ENCODE measurements around the gene H6PD. TPM values are rescaled to one million over a fixed set of nuclear protein-coding genes. Genes with fewer than 3 reads are reported as not detected.

Gene H6PD
- total and polyA plus RNA-seq, 2 donors (not counting 3 experiments of a cell fraction or from before 2014, with no cell fraction given) = 24.5 to 29.0 TPM

GRCh38 chr1:9281071-9281827, 46.7 kb downstream of the H6PD start:
- no peak for TF ChIP-seq FOS (IDR thresholded peaks at IDR 0.05; ENCODE audit: borderline replicate concordance, insufficient read depth, low read length)
- no peak for TF ChIP-seq CTCF (IDR thresholded peaks at IDR 0.05; ENCODE audit: extremely low read depth in 1 of 2, insufficient read depth in 1 of 2, low read depth in 1 of 2, low read length in 2 of 2)
- TF ChIP-seq MAX (IDR thresholded peaks at IDR 0.05; ENCODE audit: insufficient read depth, insufficient read length) = no peak
- no peak for TF ChIP-seq EZH2 (IDR thresholded peaks at IDR 0.05; ENCODE audit: borderline replicate concordance, low read depth, low read length, severe bottlenecking)
- TF ChIP-seq POLR2AphosphoS5 (IDR thresholded peaks at IDR 0.05; ENCODE audit: insufficient read depth, low read depth, low read length) = no peak
- no peak for TF ChIP-seq POLR2A (IDR thresholded peaks at IDR 0.05; ENCODE audit: low read depth, low read length)
- TF ChIP-seq MYC (IDR thresholded peaks at IDR 0.05; ENCODE audit: low read depth, low read length) = no peak
- TF ChIP-seq JUN (IDR thresholded peaks at IDR 0.05; ENCODE audit: borderline replicate concordance, insufficient read depth, insufficient read length, low read depth) = no peak
- TF ChIP-seq GATA2 (IDR thresholded peaks at IDR 0.05; ENCODE audit: insufficient read depth, insufficient read length, low read depth, low read length) = no peak
- CTCF ChIA-PET = interaction anchor here (1.3 to 4.9 kb wide), 5 partner anchors 8 to 210 kb away, joined by 7 to 27 read pairs (median 9); no protein-coding TSS in a partner anchor
- no peaks in the 10 kb centered on the region for H3K79me2 ChIP-seq (ENCODE audit: control insufficient read depth, insufficient read depth, low read length)
- H3K36me3 ChIP-seq (ENCODE audit: control insufficient read depth in 2 of 2, extremely low read depth in 1 of 2, insufficient read depth in 2 of 2, low read length in 2 of 2) = no peaks in the 10 kb centered on the region
- H4K20me1 ChIP-seq (replicated peaks; ENCODE audit: control insufficient read depth, extremely low read depth, insufficient read depth, low read length) = no peaks in the 10 kb centered on the region
- H3K4me2 ChIP-seq (ENCODE audit: insufficient read depth, low read length) = no peak overlapping the region
- no peak overlapping the region for H2AFZ ChIP-seq (ENCODE audit: low read depth, low read length)
- no peak overlapping the region for H3K9ac ChIP-seq (replicated peaks; ENCODE audit: extremely low read depth, insufficient read depth, low read length)
- dilution Hi-C loops (cut with MboI; ENCODE audit: extremely low pct_ligation_motif_present, low sequenced_read_pairs) = no loop called here
- H3K27ac ChIP-seq (ENCODE audit: insufficient read depth, low read depth, low read length) = no peak overlapping the region
- no peaks in the 10 kb centered on the region for H3K9me1 ChIP-seq (replicated peaks; ENCODE audit: control insufficient read depth, extremely low read depth, insufficient read depth, low read length)
- DNase-seq (ENCODE audit: low read depth, low spot score) (no peak), FAIRE-seq (no peak)
- intact Hi-C loops (cut with micrococcal nuclease) = no loop called here
- H3K4me1 ChIP-seq (ENCODE audit: control insufficient read depth, extremely low read depth, insufficient read depth, low read length) = peaks cover 6% of the 10 kb centered on the region
- BruUV-seq (replicated peaks) = no TSS peak
- no peaks in the 10 kb centered on the region for H3K27me3 ChIP-seq (ENCODE audit: control insufficient read depth in 2 of 2, insufficient read depth in 2 of 2, low read length in 2 of 2)
- H3K9me3 ChIP-seq (replicated peaks; ENCODE audit: control insufficient read depth, insufficient read depth, low read length) = no peaks in the 10 kb centered on the region
- no peak overlapping the region for H3K4me3 ChIP-seq (replicated peaks in 1 of 3; ENCODE audit: insufficient read depth in 1 of 3, low read depth in 1 of 3, low read length in 3 of 3)
- POLR2A ChIA-PET = no interaction called here
